Measurements from ENCODE around the gene PRR27. TPM values are rescaled to one million over a fixed set of nuclear protein-coding genes. Genes with fewer than 3 reads are reported as not detected.

The PRR27 gene
- total and polyA plus RNA-seq, 9 of the 15 experiments (the other 6 are each of a cell fraction or from before 2014, with no cell fraction given): not detected

DNA sequence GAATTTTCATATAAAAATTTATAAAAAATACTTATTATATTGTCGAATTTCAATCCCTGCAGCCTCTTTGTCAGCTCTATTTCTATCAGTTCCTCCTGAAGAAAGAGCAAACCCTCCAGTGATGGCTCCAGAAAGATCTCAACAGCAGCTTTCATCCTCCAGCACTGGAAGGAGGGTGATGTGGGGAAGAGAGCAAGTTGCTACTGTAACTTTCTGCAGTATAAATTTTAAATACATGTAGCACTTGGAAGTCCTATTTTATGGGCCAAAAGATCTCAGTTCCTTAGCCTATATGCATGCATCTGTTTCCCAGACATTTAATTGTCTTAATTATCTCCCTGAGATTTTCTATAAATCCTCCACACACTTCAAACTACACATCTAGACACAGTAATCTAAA, 27.8 kb downstream of the PRR27 start:
- Histone ChIP-seq H3K27ac (ENCODE audit: extremely low read depth, low read depth, low read length) (no peak overlapping the region), H3K9me3 (replicated peaks; ENCODE audit: control insufficient read depth, insufficient read depth, low read depth, low read length) (no peaks in the 10 kb centered on the region), H3K79me2 (ENCODE audit: control insufficient read depth, insufficient read depth, low read length) (no peaks in the 10 kb centered on the region), H3K36me3 (ENCODE audit: control insufficient read depth, insufficient read depth, low read length) (no peaks in the 10 kb centered on the region), H3K27me3 (ENCODE audit: control insufficient read depth in 2 of 2, insufficient read depth in 2 of 2, low read length in 2 of 2) (no peaks in the 10 kb centered on the region), H3K4me3 (no peak overlapping the region), H3K9ac (ENCODE audit: insufficient read depth in 1 of 2, low read depth in 2 of 2, low read length in 2 of 2) (no peak overlapping the region), H4K20me1 (replicated peaks; ENCODE audit: control insufficient read depth, insufficient read depth, low read length) (no peaks in the 10 kb centered on the region), H3K4me1 (replicated peaks in 1 of 2; ENCODE audit: control insufficient read depth in 2 of 2, insufficient read depth in 2 of 2, low read length in 2 of 2) (no peaks in the 10 kb centered on the region), H3K9me1 (ENCODE audit: control insufficient read depth, insufficient read depth, low read length) (no peaks in the 10 kb centered on the region), H2AFZ (ENCODE audit: low read depth, low read length) (no peak overlapping the region), H3K4me2 (ENCODE audit: insufficient read depth, low read length) (no peak overlapping the region)
- ChIA-PET CTCF (ENCODE audit: low intra/inter-chr PET ratio) (no interaction called here), POLR2A (no interaction called here)
- WGBS (ENCODE audit: insufficient coverage, low coverage, missing lambda C conversion rate): 0% methylated on average over 1 of the region's 1 CpG
- intact Hi-C loops (cut with micrococcal nuclease): no loop called here
- no TSS peak for BruUV-seq (replicated peaks)
- FAIRE-seq (no peak), ATAC-seq (no peak), DNase-seq (ENCODE audit: extremely low read depth in 1 of 4, low spot score in 3 of 4) (no peak)
- in situ Hi-C loops (cut with MboI): no loop called here
- TF ChIP-seq TCF7L2 (IDR thresholded peaks at IDR 0.05; ENCODE audit: low read depth, low read length) (no peak), CHD2 (IDR thresholded peaks at IDR 0.05; ENCODE audit: low read depth, low read length) (no peak), CCAR2 (IDR thresholded peaks at IDR 0.05; ENCODE audit: low read depth, low read length) (no peak), ZFP30 (CRISPR knock-in tag; IDR thresholded peaks at IDR 0.05; ENCODE audit: borderline replicate concordance) (no peak), ZNF644 (tag; IDR thresholded peaks at IDR 0.05; ENCODE audit: low read depth) (no peak), SUPT5H (IDR thresholded peaks at IDR 0.05) (no peak), CHD4 (IDR thresholded peaks at IDR 0.05; ENCODE audit: insufficient read depth, insufficient replicate concordance, low read depth, low read length, poor library complexity, severe bottlenecking) (no peak)
- TF ChIP-seq, protein P1, sequence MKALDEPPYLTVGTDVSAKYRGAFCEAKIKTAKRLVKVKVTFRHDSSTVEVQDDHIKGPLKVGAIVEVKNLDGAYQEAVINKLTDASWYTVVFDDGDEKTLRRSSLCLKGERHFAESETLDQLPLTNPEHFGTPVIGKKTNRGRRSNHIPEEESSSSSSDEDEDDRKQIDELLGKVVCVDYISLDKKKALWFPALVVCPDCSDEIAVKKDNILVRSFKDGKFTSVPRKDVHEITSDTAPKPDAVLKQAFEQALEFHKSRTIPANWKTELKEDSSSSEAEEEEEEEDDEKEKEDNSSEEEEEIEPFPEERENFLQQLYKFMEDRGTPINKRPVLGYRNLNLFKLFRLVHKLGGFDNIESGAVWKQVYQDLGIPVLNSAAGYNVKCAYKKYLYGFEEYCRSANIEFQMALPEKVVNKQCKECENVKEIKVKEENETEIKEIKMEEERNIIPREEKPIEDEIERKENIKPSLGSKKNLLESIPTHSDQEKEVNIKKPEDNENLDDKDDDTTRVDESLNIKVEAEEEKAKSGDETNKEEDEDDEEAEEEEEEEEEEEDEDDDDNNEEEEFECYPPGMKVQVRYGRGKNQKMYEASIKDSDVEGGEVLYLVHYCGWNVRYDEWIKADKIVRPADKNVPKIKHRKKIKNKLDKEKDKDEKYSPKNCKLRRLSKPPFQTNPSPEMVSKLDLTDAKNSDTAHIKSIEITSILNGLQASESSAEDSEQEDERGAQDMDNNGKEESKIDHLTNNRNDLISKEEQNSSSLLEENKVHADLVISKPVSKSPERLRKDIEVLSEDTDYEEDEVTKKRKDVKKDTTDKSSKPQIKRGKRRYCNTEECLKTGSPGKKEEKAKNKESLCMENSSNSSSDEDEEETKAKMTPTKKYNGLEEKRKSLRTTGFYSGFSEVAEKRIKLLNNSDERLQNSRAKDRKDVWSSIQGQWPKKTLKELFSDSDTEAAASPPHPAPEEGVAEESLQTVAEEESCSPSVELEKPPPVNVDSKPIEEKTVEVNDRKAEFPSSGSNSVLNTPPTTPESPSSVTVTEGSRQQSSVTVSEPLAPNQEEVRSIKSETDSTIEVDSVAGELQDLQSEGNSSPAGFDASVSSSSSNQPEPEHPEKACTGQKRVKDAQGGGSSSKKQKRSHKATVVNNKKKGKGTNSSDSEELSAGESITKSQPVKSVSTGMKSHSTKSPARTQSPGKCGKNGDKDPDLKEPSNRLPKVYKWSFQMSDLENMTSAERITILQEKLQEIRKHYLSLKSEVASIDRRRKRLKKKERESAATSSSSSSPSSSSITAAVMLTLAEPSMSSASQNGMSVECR (CRISPR knock-in tag; IDR thresholded peaks at IDR 0.05): no peak
- TF ChIP-seq, protein P2, sequence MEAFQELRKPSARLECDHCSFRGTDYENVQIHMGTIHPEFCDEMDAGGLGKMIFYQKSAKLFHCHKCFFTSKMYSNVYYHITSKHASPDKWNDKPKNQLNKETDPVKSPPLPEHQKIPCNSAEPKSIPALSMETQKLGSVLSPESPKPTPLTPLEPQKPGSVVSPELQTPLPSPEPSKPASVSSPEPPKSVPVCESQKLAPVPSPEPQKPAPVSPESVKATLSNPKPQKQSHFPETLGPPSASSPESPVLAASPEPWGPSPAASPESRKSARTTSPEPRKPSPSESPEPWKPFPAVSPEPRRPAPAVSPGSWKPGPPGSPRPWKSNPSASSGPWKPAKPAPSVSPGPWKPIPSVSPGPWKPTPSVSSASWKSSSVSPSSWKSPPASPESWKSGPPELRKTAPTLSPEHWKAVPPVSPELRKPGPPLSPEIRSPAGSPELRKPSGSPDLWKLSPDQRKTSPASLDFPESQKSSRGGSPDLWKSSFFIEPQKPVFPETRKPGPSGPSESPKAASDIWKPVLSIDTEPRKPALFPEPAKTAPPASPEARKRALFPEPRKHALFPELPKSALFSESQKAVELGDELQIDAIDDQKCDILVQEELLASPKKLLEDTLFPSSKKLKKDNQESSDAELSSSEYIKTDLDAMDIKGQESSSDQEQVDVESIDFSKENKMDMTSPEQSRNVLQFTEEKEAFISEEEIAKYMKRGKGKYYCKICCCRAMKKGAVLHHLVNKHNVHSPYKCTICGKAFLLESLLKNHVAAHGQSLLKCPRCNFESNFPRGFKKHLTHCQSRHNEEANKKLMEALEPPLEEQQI (IDR thresholded peaks at IDR 0.05): no peak
